ENCODE measurements around the gene WBP11. TPM values are rescaled to one million over a fixed set of nuclear protein-coding genes. Genes with fewer than 3 reads are reported as not detected.
A peak's percentile ranks its signal among the peaks of the same experiment; 100 is the strongest.

Gene WBP11
- total and polyA plus RNA-seq, 2 of the 13 experiments (the other 11 are each of a cell fraction or from before 2014, with no cell fraction given): 7.6 to 31.0 TPM

DNA sequence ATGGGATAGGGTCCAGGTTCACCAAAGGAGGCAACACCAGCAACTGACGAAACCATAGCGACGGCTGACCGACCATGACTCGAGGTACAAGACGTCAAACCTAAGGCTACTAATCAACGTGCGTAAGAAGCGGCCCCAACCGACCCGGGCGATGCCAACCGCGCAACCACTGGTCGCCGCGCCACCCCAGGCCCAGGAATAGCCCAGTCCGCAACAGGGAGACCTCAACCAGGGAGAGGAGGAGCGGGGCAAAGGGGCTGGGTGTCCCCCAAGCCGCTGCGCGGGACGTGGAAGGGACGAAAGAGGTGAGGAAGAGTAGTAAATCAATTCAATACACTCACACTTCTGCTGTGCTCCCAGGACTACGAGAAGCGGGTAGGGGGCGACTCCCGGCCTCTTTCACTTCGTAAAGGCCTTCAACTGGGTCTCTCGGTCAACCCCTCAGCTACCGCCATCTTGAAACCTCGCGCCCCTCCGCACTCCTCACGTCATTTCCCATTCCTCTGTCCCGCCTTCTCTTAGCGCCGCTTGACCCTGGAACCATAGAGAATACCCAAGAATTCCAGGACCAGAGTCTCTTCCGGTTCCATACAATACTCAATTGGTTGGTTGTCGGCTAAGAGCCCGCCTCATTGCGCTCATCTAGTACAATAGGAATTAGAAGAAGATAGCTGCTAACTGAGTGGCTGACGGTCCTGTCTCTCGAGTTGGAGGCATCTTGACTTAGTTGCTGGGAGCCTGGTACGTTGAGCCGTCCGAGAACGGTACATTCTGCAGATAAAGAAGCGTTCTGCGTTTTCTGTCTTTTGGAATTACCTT, at the start of gene WBP11, which contains the start of gene C12orf60 (continued):
- TF ChIP-seq ZSCAN20 (CRISPR knock-in tag; IDR thresholded peaks at IDR 0.05; ENCODE audit: borderline replicate concordance) (no peak), SPEN (CRISPR knock-in tag; IDR thresholded peaks at IDR 0.05; ENCODE audit: low read depth) (peak; percentile 73; the same call in 1 of the 2 replicates), ZNF382 (CRISPR knock-in tag; IDR thresholded peaks at IDR 0.05; ENCODE audit: borderline replicate concordance) (no peak), MAX (IDR thresholded peaks at IDR 0.05) (no peak), HDAC6 (IDR thresholded peaks at IDR 0.05; ENCODE audit: low read depth, low read length) (no peak), ZNF563 (CRISPR knock-in tag; IDR thresholded peaks at IDR 0.05) (no peak), MATR3 (CRISPR knock-in tag; IDR thresholded peaks at IDR 0.05) (no peak), ASH2L (IDR thresholded peaks at IDR 0.05; ENCODE audit: insufficient read length, low read depth, low read length) (peak; percentile 93), HMGXB4 (CRISPR knock-in tag; IDR thresholded peaks at IDR 0.05; ENCODE audit: borderline replicate concordance in 1 of 2, low read depth in 1 of 2) (no peak), ZNF781 (CRISPR knock-in tag; IDR thresholded peaks at IDR 0.05; ENCODE audit: borderline replicate concordance, not compliant biosample characterization) (peak; percentile 51), TBX3 (IDR thresholded peaks at IDR 0.05; ENCODE audit: borderline replicate concordance) (peak; percentile 93), ZNF816 (CRISPR knock-in tag; IDR thresholded peaks at IDR 0.05; ENCODE audit: borderline replicate concordance) (0 out of 2 replicates have a peak, but pooled peaks have one; percentile 48), CEBPB (IDR thresholded peaks at IDR 0.05; ENCODE audit: borderline replicate concordance, low read depth, low read length) (no peak), ZNF468 (CRISPR knock-in tag; IDR thresholded peaks at IDR 0.05) (no peak), ZNF615 (CRISPR knock-in tag; IDR thresholded peaks at IDR 0.05; ENCODE audit: borderline replicate concordance) (no peak), REPIN1 (CRISPR knock-in tag; IDR thresholded peaks at IDR 0.05; ENCODE audit: borderline replicate concordance, low read depth) (no peak), ZKSCAN5 (CRISPR knock-in tag; IDR thresholded peaks at IDR 0.05) (no peak), CREB1 (IDR thresholded peaks at IDR 0.05) (peak; percentile 86), CREB1 (CRISPR knock-in tag; IDR thresholded peaks at IDR 0.05) (peak; percentile 99), ZNF672 (CRISPR knock-in tag; IDR thresholded peaks at IDR 0.05) (no peak)
- TF ChIP-seq, protein P1, sequence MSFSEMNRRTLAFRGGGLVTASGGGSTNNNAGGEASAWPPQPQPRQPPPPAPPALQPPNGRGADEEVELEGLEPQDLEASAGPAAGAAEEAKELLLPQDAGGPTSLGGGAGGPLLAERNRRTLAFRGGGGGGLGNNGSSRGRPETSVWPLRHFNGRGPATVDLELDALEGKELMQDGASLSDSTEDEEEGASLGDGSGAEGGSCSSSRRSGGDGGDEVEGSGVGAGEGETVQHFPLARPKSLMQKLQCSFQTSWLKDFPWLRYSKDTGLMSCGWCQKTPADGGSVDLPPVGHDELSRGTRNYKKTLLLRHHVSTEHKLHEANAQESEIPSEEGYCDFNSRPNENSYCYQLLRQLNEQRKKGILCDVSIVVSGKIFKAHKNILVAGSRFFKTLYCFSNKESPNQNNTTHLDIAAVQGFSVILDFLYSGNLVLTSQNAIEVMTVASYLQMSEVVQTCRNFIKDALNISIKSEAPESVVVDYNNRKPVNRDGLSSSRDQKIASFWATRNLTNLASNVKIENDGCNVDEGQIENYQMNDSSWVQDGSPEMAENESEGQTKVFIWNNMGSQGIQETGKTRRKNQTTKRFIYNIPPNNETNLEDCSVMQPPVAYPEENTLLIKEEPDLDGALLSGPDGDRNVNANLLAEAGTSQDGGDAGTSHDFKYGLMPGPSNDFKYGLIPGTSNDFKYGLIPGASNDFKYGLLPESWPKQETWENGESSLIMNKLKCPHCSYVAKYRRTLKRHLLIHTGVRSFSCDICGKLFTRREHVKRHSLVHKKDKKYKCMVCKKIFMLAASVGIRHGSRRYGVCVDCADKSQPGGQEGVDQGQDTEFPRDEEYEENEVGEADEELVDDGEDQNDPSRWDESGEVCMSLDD (CRISPR knock-in tag; IDR thresholded peaks at IDR 0.05; ENCODE audit: borderline replicate concordance): no peak
- TF ChIP-seq, protein P2, sequence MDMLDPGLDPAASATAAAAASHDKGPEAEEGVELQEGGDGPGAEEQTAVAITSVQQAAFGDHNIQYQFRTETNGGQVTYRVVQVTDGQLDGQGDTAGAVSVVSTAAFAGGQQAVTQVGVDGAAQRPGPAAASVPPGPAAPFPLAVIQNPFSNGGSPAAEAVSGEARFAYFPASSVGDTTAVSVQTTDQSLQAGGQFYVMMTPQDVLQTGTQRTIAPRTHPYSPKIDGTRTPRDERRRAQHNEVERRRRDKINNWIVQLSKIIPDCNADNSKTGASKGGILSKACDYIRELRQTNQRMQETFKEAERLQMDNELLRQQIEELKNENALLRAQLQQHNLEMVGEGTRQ (IDR thresholded peaks at IDR 0.05; ENCODE audit: low read depth, low read length): no peak
- TF ChIP-seq, protein P2 (CRISPR knock-in tag; IDR thresholded peaks at IDR 0.05; ENCODE audit: borderline replicate concordance): no peak
